Mesenteric fat pad (tissue), 1 donor: ENCODE measurements around the gene OS9. TPM values are rescaled to one million over a fixed set of nuclear protein-coding genes. Genes with fewer than 3 reads are reported as not detected.
A peak's percentile ranks its signal among the peaks of the same experiment; 100 is the strongest.

Experiments used
- DNase-seq: peaks from one replicate; pipeline ENCODE4 v3.0.0-alpha.2; 2020; ENCODE audit warnings: low spot score
- total RNA-seq: library from RNA; stranded (reverse); fragmentation: NEBNext Ultra II Directional; extraction: Animal tissue kit (Norgen Biotek cat#: 25700); gene quantifications from one replicate; pipeline ENCODE4 v1.2.1, GENCODE V29; 2021
- donor health status: DM: yes; HTN: yes; CAD: no.

OS9 gene
- total RNA-seq, 1 donor from 2014 or later = 251 TPM

DNA sequence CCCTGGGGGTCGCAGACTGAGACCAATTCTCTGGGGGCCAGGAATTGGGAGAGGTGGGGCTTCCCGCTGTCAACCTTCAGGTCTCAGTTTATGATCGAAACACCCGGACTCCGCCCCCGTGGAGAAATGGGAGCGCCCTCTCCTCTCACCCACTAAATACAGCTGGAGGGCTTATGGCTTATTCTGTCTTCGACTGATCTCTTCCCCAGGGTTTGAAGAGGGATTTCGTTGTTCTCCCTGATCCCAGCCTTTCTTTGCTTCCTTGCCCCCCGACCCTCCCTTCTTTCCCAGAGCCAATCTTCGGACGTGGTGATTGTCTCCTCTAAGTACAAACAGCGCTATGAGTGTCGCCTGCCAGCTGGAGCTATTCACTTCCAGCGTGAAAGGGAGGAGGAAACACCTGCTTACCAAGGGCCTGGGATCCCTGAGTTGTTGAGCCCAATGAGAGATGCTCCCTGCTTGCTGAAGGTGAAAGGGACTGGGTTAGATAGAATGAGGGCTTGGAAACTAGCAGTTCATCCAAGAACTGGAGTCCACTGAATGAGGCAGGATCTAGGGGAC is 607 bp downstream of the OS9 start:
- DNase-seq = no peak

DNA sequence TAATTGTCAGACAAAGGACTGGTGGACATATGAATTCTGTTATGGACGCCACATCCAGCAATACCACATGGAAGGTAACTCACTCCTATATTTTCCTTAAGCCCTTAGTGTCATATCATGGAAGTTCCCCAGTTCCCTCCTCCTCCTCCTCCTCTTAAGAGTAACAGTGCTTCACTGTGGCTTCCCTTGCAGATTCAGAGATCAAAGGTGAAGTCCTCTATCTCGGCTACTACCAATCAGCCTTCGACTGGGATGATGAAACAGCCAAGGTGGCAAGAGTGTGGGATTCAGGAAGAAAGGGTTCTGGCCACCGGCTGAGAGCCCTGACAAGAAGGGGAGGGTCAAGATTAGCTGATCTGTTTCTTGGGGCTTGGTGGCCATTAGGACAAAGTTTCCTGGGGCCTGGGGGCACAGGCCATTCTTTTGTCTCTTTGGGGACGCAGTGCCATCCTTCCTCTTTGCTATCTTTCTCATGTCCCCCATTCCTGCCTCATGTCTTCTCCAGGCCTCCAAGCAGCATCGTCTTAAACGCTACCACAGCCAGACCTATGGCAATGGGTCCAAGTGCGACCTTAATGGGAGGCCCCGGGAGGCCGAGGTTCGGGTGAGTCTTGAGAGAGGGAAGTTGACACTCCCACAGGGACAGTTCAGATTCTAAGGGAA is 2.0 kb downstream of the OS9 start:
- DNase-seq = no peak

DNA sequence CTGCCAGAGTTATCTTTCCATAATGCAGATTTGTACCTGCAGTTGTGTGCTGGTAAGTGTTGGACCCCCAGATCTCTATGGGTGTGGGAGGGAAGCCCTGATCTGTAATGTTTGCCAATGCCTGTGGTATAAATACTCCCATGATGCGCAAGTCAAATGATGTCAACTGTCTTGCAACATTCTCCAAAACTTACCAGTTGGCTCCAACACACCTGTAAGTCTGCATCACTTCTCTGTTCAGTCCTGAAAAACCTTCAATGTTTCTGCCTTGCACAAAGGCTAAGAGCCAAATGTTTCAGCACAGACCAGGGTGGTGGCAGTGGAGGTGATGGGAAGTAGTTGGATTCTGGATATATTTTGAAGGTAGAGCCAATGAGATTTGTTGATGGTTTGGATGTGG is 3.1 kb downstream of the OS9 start:
- no peak for DNase-seq

DNA sequence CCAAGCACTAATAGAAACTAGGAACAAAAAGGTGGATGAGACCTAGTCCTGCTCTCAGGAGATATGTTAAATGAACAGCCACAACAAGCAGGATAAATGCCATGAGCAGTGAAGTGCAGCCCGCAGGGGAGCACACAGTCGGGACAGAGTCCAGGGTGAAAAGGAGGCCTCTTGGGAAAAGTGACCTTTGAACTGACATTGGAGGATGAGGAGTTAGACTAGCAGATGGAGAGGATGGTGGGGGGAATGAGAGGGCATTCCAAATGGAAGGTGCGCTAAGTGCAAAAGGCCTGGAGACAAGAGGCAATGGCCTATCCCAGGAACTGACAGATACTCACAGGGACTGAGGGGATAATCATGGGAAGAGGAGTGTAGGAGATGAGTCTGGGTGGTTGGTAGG is 4.5 kb downstream of the OS9 start:
- no peak for DNase-seq

DNA sequence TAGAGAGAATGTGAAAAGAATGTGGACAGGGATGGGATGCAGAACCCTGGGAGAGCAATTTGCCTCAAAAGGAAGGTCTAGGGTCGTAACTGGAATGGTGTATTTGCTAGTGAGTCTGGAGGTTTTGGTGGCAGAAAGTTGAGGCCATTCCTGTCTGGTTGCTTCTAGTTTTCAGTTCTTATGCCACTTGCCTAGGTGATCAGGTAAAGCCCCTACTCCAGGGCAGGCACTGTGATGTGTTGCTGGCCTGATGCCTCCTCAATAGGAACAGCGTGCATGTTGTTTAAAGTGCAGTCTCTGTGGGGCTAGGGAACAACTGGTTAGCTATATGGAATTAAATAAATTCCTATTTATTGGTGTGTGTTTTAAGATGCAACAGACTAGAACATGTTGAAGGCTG is 6.4 kb downstream of the OS9 start:
- no peak for DNase-seq

DNA sequence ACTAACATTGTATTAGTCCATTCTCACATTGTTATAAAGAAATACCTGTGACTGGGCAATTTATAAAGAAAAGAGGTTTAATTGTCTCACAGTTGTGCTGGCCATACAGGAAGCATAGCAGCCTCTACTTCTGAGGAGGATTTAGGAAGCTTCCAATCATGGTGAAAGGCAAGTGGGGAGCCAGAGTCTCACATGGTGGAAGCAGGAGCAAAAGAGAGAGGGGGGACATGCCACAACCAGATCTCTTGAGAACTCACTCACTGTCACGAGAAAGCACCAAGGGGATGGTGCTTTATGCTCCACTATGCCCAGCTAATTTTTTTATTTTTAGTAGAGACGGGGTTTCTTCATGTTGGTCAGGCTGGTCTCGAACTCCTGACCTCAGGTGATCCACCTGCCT is 13.3 kb downstream of the OS9 start:
- DNase-seq = no peak

DNA sequence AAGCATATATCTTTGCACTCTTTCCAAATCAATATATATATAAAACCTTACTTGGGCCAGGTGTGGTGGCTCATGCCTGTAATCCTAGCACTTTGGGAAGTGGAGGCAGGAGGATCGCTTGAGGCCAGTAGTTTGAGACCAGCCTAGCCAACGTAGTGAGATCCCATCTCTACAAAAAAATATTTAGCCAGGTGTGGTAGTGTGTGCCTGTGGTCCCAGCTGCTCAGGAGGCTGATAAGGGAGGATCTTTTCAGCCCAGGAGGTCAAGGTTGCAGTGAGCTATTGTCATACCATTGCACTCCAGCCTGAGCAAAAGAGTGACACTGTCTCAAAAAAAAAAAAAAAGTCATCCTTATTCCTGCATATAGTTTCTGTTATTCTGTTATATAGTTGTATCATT is 14.4 kb downstream of the OS9 start:
- DNase-seq = no peak

DNA sequence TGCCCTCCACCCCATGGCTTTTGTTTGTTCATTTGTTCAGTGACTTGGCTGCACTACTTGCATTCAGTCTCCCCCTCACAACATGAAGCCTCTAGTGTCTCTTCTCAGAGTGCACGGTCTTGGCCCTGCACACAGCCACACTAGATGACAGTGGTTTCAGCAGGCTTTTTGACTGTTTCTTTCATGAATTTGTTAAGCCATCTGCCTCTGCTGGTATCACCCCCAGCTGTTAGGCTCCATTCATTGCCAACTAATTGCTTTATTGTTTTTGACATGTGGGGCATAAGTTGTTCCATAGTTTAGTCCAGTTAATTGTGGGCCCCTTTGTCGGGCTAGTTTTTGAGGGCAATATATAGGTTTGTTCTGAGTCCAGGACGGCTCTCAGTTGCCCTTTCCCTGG is 18.8 kb downstream of the OS9 start:
- no peak for DNase-seq

DNA sequence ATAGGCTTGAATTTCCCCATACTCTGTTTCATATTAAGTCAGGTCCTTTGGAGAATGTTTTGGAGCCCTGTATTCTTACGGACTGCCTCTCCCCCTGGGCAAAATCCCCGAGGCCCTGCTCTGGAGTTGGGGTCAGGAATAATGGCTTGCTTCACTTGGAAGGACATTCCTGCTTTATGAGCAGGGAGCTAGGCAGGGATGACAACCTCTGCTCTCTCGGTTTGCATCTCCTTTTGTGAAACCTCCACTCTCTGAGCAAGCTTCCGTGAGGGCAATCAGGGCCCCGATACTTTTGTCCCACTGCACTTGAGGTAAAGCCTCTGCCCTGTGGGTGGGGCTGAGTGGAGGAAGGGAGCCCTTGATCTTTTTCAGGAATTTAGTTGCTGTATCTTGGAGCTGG is 19.3 kb downstream of the OS9 start:
- no peak for DNase-seq

DNA sequence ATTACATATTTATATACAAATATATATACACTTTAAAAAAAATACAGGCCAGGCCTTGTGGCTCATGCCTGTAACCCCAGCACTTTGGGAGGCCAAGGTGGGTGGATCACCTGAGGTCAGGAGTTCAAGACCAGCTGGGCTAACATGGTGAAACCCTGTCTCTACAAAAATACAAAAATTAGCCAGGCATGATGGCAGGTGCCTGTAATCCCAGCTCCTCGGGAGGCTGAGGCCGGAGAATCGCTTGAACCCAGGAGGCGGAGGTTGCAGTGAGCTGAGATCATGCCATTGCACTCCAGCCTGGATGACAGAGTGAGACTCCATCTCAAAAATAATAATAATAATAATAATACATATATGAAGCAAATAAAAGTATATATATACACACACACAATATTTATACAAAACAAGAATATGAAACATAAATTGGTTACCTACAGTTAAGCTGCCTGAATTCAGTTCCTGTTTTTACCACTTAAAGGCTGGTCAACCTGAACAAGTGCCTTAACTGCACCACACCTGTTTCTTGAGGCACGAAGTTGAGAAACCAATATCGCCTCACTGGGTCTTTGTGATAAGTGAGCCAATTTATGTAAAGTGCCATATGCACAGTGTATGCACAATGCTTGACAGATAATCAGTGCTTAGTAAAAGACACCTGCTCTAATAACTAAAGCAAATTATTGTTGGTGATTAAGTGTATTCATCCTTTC is 21.3 kb downstream of the OS9 start:
- DNase-seq = peak; percentile 4

DNA sequence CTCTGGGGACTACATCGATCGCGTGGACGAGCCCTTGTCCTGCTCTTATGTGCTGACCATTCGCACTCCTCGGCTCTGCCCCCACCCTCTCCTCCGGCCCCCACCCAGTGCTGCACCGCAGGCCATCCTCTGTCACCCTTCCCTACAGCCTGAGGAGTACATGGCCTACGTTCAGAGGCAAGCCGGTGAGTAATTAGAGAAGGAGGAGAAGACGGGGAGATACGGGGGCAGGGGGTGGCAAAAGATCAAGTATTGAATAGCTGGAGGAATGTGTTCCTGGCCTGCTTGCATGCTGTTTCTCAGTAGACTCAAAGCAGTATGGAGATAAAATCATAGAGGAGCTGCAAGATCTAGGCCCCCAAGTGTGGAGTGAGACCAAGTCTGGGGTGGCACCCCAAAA is 21.9 kb downstream of the OS9 start:
- peak; percentile 18 for DNase-seq

DNA sequence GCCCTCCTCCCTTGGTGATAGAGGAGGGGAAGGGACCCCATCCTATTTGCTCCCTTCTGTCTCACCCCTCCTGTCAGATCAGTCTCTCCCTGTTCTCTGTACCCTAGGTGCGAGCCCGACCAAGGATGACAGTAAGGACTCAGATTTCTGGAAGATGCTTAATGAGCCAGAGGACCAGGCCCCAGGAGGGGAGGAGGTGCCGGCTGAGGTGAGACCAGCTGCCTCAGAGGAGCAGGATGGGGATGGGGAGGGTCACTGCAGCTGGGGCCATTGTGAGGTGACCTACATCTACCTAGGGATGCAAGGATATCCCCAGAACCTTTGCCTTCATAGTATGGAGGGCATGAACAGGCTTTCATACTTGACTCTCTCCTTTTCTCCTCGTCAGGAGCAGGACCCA is 22.4 kb downstream of the OS9 start:
- peak; percentile 33 for DNase-seq

DNA sequence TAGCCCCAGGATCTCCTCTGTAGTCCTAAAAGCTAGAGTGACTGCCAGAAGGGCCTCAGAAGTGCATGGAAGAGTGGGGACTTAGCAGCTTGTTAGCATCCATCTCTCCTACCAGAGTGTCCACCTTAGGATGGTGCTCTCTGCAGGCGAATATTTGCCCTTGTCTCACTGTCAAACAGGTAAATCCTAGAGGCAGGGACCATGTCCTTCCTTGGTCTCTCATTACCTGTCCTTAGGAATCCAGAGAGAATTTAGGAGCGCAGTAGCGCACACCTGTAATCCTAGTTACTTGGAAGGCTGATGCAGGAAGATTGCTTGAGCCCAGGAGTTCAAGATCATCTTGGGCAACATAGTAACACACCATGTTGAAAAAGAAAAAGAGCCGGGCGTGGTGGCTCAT is 23.2 kb downstream of the OS9 start:
- DNase-seq = peak; percentile 3

DNA sequence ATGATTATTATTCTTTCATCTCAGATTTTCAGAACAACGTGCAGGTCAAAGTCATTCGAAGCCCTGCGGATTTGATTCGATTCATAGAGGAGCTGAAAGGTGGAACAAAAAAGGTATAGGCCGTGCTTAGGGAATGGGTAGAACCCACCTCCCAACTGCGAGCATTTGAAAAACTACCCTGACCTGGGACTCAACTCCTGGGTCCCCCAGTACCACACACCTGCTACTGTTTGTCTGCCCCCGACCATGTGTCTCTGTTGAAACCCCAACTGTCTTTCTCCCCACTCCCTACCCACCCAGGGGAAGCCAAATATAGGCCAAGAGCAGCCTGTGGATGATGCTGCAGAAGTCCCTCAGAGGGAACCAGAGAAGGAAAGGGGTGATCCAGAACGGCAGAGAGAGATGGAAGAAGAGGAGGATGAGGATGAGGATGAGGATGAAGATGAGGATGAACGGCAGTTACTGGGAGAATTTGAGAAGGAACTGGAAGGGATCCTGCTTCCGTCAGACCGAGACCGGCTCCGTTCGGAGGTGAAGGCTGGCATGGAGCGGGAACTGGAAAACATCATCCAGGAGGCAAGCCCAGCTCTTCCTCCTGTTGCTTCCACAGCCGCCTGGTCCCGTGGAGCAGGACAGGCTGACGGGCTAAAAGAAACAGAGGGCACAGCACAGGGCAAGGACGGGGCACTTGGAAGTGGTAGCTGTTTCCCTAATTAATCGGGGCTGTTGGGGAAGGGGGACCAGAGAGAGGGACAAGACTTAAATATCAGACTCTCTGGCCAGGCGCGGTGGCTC is 24.1 kb downstream of the OS9 start:
- peak; percentile 16 for DNase-seq

DNA sequence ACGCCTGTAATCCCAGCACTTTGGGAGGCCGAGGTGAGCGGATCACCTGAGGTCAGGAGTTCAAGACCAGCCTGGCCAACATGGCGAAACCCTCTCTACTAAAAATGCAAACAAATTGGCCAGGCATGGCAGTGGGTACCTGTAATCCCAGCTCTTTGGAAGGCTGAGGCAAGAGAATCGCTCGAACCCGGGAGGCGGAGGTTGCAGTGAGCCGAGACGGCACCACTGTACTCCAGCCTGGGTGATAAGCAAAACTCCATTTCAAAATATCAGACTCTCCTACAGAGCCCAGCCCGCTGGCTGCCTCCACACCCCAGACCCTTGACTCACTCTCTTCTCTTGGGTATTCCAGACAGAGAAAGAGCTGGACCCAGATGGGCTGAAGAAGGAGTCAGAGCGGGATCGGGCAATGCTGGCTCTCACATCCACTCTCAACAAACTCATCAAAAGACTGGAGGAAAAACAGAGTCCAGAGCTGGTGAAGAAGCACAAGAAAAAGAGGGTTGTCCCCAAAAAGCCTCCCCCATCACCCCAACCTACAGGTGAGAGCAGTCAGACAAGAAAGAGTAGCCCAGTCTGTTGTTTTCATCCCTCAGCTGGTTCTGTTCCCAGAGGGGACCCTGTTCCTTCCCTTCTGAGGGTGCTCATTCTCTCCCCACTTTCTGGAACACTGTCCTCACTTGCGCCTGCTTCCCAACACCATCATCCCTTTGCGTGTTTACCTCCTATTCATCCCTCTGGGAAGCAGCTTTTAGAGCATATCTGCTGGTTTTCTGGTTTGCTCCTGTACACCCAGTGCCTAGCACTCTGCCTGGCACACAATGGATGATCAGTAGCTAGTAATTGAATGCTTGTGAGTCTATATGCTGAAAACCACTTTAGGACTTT is 25.0 kb downstream of the OS9 start:
- peak; percentile 77 for DNase-seq

DNA sequence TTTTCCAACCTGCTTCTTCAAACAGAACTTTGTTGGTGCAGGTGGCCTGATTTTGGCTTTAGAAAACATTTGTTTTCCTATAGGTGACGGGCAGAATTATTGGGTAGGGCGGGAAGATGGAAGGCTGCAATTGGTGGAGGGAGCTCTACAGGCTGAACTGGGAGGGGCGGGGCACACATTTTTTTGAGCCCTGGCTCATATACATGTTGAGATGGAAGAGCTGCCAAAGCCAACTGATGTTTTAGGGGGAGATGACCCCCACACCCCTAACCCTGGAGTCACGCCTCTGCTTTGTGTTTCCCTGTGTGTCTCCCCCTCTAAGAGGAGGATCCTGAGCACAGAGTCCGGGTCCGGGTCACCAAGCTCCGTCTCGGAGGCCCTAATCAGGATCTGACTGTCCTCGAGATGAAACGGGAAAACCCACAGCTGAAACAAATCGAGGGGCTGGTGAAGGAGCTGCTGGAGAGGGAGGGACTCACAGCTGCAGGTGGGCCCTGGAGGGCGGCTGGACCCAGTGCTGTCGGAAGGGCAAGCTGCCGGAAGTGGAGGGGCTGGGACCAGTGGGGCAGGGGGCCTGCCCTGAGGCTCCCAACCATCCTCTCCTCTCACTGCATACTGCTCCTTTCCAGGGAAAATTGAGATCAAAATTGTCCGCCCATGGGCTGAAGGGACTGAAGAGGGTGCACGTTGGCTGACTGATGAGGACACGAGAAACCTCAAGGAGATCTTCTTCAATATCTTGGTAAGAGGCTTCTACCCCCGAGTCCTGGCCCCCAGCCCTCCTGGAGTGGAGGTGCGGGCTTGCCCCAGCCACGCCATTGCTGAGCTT is 26.1 kb downstream of the OS9 start:
- peak; percentile 51 for DNase-seq

DNA sequence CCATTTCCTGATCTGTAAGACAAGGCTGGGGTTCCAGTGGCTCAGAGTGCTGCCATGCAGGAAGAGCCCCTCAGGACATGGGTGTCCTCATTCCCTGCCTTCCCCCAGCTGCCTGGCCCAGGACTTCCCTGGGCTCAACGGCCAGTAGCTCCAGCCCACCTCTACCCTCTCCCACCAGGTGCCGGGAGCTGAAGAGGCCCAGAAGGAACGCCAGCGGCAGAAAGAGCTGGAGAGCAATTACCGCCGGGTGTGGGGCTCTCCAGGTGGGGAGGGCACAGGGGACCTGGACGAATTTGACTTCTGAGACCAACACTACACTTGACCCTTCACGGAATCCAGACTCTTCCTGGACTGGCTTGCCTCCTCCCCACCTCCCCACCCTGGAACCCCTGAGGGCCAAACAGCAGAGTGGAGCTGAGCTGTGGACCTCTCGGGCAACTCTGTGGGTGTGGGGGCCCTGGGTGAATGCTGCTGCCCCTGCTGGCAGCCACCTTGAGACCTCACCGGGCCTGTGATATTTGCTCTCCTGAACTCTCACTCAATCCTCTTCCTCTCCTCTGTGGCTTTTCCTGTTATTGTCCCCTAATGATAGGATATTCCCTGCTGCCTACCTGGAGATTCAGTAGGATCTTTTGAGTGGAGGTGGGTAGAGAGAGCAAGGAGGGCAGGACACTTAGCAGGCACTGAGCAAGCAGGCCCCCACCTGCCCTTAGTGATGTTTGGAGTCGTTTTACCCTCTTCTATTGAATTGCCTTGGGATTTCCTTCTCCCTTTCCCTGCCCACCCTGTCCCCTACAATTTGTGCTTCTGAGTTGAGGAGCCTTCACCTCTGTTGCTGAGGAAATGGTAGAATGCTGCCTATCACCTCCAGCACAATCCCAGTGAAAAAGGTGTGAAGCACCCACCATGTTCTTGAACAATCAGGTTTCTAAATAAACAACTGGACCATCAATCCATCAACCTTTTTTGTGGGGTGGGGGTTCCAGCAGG is 27.0 kb downstream of the OS9 start:
- DNase-seq = peak; percentile 81

DNA sequence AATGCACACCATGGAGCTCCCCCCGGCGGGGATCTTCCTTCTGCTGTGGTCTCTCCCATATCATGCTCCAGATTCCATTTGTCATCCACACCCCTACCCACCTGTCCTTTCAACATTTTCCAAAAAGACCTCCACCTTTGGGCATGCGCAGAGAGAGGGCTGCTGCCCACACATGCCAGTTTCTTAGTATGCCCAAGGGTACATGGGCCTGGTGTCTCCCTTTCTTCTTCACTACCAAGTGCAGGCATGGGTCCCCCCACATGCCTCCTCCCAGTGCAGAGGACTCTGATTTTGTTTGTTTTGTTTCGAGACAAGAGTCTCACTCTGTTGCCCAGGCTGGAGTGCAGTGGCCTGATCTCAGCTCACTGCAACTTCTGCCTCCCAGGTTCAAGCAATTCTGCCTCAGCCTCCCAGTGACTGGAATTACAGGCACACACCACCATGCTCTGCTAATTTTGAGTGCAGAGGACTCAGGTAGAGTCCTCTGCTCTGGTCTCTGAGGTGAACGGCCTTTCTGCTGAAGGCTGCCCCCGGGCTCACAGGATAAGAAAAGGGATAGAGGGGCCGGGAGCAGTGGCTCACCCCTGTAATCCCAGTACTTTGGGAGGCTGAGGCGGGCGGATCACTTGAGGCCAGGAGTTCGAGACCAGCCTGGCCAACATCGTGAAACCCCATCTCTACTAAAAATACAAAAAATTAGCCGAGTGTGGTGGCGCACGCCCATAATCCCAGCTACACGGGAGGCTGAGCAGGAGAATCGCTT is 28.1 kb downstream of the OS9 start:
- DNase-seq = peak; percentile 47
